Heart left ventricle (tissue), 13 donors: Measurements from ENCODE around the gene RHOT2.

ENCODE experiments used
- POLR2A ChIP-seq, 2 donors: fragments of 450-650 bp; IDR thresholded peaks; one replicate each; pipeline ENCODE4 v1.6.1; 2017; ENCODE audit warnings: antibody characterized with exemption in 2 of 2, mild to moderate bottlenecking in 2 of 2, moderate library complexity in 2 of 2
- TF ChIP-seq, protein P1 (sequence below), 12 donors: fragments of 200-600 bp; sonication (generic) in 4 of 12; IDR thresholded peaks; one replicate each; pipeline versions ENCODE4 v1.5.0 to v1.8.0; 2018 to 2022; ENCODE audit warnings: antibody characterized with exemption in 12 of 12, mild to moderate bottlenecking in 5 of 12
- donor health status: ischemic (EF 13 %, LVEDD 7.1; RV severe dilation, severe dysfunction).
- donor health status: DM: no; HTN: yes; CAD: no.
- donor health status: DM: no; HTN: no; CAD: no.
- donor health status: ischemic (EF 25% LVEDD 6.9; RV normal size, moderate dysfunction).
- donor health status: ischemic (EF 25% LVEDD 5.7; RV mildly dilated, moderate dysfunction).
- donor health status: ischemic (EF 35%, LVEDD 5.7; RV mildly dilated, moderate dysfunction).
- donor health status: nonischemic (EF 11% LVEDD 7.7; RV severe dilation, severe dysfunction).
- donor health status: DM: yes; HTN: yes; CAD: no.
- donor health status: PGD.
- donor health status: ischemic (EF 29% LVEDD 5.4; RV normal size, mild dysfunction).
- donor health status: nonischemic (EF 23%, LVEDD 6.1; RV moderate dilation, normal function).

- TF ChIP-seq, protein P1, sequence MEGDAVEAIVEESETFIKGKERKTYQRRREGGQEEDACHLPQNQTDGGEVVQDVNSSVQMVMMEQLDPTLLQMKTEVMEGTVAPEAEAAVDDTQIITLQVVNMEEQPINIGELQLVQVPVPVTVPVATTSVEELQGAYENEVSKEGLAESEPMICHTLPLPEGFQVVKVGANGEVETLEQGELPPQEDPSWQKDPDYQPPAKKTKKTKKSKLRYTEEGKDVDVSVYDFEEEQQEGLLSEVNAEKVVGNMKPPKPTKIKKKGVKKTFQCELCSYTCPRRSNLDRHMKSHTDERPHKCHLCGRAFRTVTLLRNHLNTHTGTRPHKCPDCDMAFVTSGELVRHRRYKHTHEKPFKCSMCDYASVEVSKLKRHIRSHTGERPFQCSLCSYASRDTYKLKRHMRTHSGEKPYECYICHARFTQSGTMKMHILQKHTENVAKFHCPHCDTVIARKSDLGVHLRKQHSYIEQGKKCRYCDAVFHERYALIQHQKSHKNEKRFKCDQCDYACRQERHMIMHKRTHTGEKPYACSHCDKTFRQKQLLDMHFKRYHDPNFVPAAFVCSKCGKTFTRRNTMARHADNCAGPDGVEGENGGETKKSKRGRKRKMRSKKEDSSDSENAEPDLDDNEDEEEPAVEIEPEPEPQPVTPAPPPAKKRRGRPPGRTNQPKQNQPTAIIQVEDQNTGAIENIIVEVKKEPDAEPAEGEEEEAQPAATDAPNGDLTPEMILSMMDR (IDR thresholded peaks at IDR 0.05), result no peak
- no peak for TF ChIP-seq POLR2A (IDR thresholded peaks at IDR 0.05)
Measured at GRCh38 chr16:718922-719321, 51.0 kb downstream of the RHOT2 start.
